H9 (cell line): Measurements from ENCODE around the gene MXRA5. TPM values are rescaled to one million over a fixed set of nuclear protein-coding genes. Genes with fewer than 3 reads are reported as not detected.

ENCODE experiments used
- DNase-seq: peaks from one replicate; pipeline ENCODE4 v3.0.0-alpha.2; 2017
- H2AFZ ChIP-seq: one replicate; pipeline ENCODE4 v1.6.1; 2013; ENCODE audit warnings: mild to moderate bottlenecking, low read length, control low read depth, moderate library complexity
- H2AK5ac ChIP-seq: 2 replicates; pipeline ENCODE4 v1.6.1; 2013; ENCODE audit warnings: low read length, control low read depth, mixed read lengths; ENCODE audit not compliant: insufficient read length
- H2BK120ac ChIP-seq: one replicate; pipeline ENCODE4 v1.6.1; 2013; ENCODE audit warnings: low read depth, mild to moderate bottlenecking, low read length, control low read depth, inconsistent platforms; ENCODE audit not compliant: poor library complexity, severe bottlenecking
- H2BK12ac ChIP-seq: 2 replicates; pipeline ENCODE4 v1.6.1; 2013; ENCODE audit warnings: low read length, control low read depth, mixed read lengths, low read depth; ENCODE audit not compliant: insufficient read length
- H2BK15ac ChIP-seq: 2 replicates; pipeline ENCODE4 v1.6.1; 2013; ENCODE audit warnings: low read depth, low read length, control low read depth
- H2BK20ac ChIP-seq: one replicate; pipeline ENCODE4 v1.6.1; 2013; ENCODE audit warnings: low read depth, mild to moderate bottlenecking, low read length, control low read depth, inconsistent platforms; ENCODE audit not compliant: poor library complexity, severe bottlenecking
- H2BK5ac ChIP-seq: 2 replicates; pipeline ENCODE4 v1.6.1; 2013; ENCODE audit warnings: low read length, control low read depth, mixed read lengths; ENCODE audit not compliant: insufficient read length
- H3K14ac ChIP-seq: 2 replicates; pipeline ENCODE4 v1.6.1; 2013; ENCODE audit warnings: low read length, control low read depth; ENCODE audit not compliant: insufficient read depth
- H3K18ac ChIP-seq: 2 replicates; pipeline ENCODE4 v1.6.1; 2013; ENCODE audit warnings: low read depth, mild to moderate bottlenecking, mixed read lengths, low read length, control low read depth; ENCODE audit not compliant: insufficient read length
- H3K23ac ChIP-seq: 2 replicates; pipeline ENCODE4 v1.6.1; 2013; ENCODE audit warnings: low read length, control low read depth, mixed read lengths, low read depth; ENCODE audit not compliant: insufficient read length
- H3K23me2 ChIP-seq: 2 replicates; pipeline ENCODE4 v1.6.1; 2013; ENCODE audit warnings: low read depth, mild to moderate bottlenecking, mixed read lengths, low read length, control low read depth; ENCODE audit not compliant: insufficient read length, poor library complexity, severe bottlenecking
- H3K27ac ChIP-seq: 2 replicates; pipeline ENCODE4 v1.5.1; 2013; ENCODE audit warnings: low read length, control low read depth, mixed read lengths, low read depth; ENCODE audit not compliant: insufficient read length
- H3K27me3 ChIP-seq: 2 replicates; pipeline ENCODE4 v1.6.1; 2013; ENCODE audit warnings: low read length, control low read depth, inconsistent platforms; ENCODE audit not compliant: insufficient read depth
- H3K4ac ChIP-seq: 2 replicates; pipeline ENCODE4 v1.6.1; 2013; ENCODE audit warnings: low read depth, mild to moderate bottlenecking, control low read depth, inconsistent platforms, low read length, moderate library complexity
- H3K4me1 ChIP-seq: 2 replicates; pipeline ENCODE4 v1.6.1; 2013; ENCODE audit warnings: low read length, control low read depth, inconsistent platforms; ENCODE audit not compliant: insufficient read depth
- H3K4me2 ChIP-seq: 2 replicates; pipeline ENCODE4 v1.6.1; 2013; ENCODE audit warnings: low read length, control low read depth, mixed read lengths; ENCODE audit not compliant: insufficient read length, insufficient read depth
- H3K56ac ChIP-seq: 2 replicates; pipeline ENCODE4 v1.6.1; 2013; ENCODE audit warnings: low read depth, mild to moderate bottlenecking, mixed read lengths, low read length, control low read depth; ENCODE audit not compliant: insufficient read length
- H3K79me1 ChIP-seq: 2 replicates; pipeline ENCODE4 v1.6.1; 2013; ENCODE audit warnings: low read depth, mild to moderate bottlenecking, moderate library complexity, low read length, control low read depth, inconsistent platforms; ENCODE audit not compliant: insufficient read depth, poor library complexity, severe bottlenecking
- H3K79me2 ChIP-seq: 2 replicates; pipeline ENCODE4 v1.6.1; 2013; ENCODE audit warnings: low read length, control low read depth, inconsistent platforms; ENCODE audit not compliant: insufficient read depth
- H3K9ac ChIP-seq: 2 replicates; pipeline ENCODE4 v1.6.1; 2013; ENCODE audit warnings: low read length, control low read depth, mixed read lengths; ENCODE audit not compliant: insufficient read length; ENCODE audit errors: extremely low read depth
- H3K9me3 ChIP-seq: one replicate; pipeline ENCODE4 v1.6.1; 2013; ENCODE audit warnings: low read depth, low read length, inconsistent platforms; ENCODE audit not compliant: control insufficient read depth
- H3T11ph ChIP-seq: one replicate; pipeline ENCODE4 v1.6.1; 2013; ENCODE audit warnings: mild to moderate bottlenecking, low read length, control low read depth, inconsistent platforms
- H4K20me1 ChIP-seq: one replicate; pipeline ENCODE4 v1.6.1; 2013; ENCODE audit not compliant: control insufficient read depth, insufficient read length, insufficient read depth
- H4K5ac ChIP-seq: 2 replicates; pipeline ENCODE4 v1.6.1; 2013; ENCODE audit warnings: low read depth, mild to moderate bottlenecking, mixed read lengths, low read length, control low read depth; ENCODE audit not compliant: insufficient read length
- H4K8ac ChIP-seq: replicated peaks from 2 replicates; pipeline ENCODE4 v1.6.1; 2013; ENCODE audit warnings: low read length, control low read depth, mixed read lengths, low read depth; ENCODE audit not compliant: insufficient read length
- H4K91ac ChIP-seq: 2 replicates; pipeline ENCODE4 v1.6.1; 2013; ENCODE audit warnings: low read depth, mild to moderate bottlenecking, moderate library complexity, mixed read lengths, low read length, control low read depth; ENCODE audit not compliant: insufficient read length
- H3K27ac Mint-ChIP-seq, 3 experiments: 2 replicates in 2 of 3; 3 replicates in 1 of 3; pipeline ENCODE4 v1.8.0; 2020 to 2021; ENCODE audit warnings: mixed read lengths in 3 of 3, mild to moderate bottlenecking in 1 of 3, moderate library complexity in 1 of 3
- H3K27me3 Mint-ChIP-seq: 2 replicates; pipeline ENCODE4 v1.8.0; 2021; ENCODE audit warnings: low read depth, mild to moderate bottlenecking, moderate library complexity, mixed read lengths
- H3K36me3 Mint-ChIP-seq, 3 experiments: 2 replicates in 2 of 3; 3 replicates in 1 of 3; pipeline ENCODE4 v1.8.0; 2020 to 2021; ENCODE audit warnings: low read depth in 3 of 3, mixed read lengths in 3 of 3; ENCODE audit not compliant: insufficient read depth in 1 of 3
- H3K4me1 Mint-ChIP-seq, 2 experiments: 2 replicates each; pipeline ENCODE4 v1.8.0; 2020; ENCODE audit warnings: mixed read lengths in 2 of 2
- H3K4me3 Mint-ChIP-seq, 2 experiments: 2 replicates in 1 of 2; 3 replicates in 1 of 2; pipeline ENCODE4 v1.8.0; 2020 to 2021; ENCODE audit warnings: mild to moderate bottlenecking in 2 of 2, mixed read lengths in 2 of 2, moderate library complexity in 1 of 2
- H3K9me3 Mint-ChIP-seq, 2 experiments: 2 replicates in 1 of 2; 3 replicates in 1 of 2; pipeline ENCODE4 v1.8.0; 2020; ENCODE audit warnings: mild to moderate bottlenecking in 2 of 2, mixed read lengths in 2 of 2, moderate library complexity in 1 of 2
- WGBS: extraction: QIAGEN DNeasy Blood & Tissue Kit; methylation state at CpG from one replicate; pipeline ENCODE4 v1.1.7; 2013; ENCODE audit warnings: missing lambda C conversion rate, low lambda C conversion rate, mixed read lengths; ENCODE audit not compliant: insufficient read length; ENCODE audit errors: extremely low coverage; 5-methylcytosine and 5-hydroxymethylcytosine counted together
- total RNA-seq: library from RNA; stranded (reverse); gene quantifications from 2 replicates; pipeline ENCODE4 v1.2.1, GENCODE V29; 2021
- TF ChIP-seq, protein P1 (sequence below): fragments of 200-600 bp; sonication (generic); conservative IDR thresholded peaks from 3 replicates; pipeline ENCODE4 v1.8.0; 2021; ENCODE audit warnings: antibody characterized with exemption, mild to moderate bottlenecking

Gene MXRA5
- total RNA-seq, 1 experiment from 2014 or later = 1.0 TPM

DNA sequence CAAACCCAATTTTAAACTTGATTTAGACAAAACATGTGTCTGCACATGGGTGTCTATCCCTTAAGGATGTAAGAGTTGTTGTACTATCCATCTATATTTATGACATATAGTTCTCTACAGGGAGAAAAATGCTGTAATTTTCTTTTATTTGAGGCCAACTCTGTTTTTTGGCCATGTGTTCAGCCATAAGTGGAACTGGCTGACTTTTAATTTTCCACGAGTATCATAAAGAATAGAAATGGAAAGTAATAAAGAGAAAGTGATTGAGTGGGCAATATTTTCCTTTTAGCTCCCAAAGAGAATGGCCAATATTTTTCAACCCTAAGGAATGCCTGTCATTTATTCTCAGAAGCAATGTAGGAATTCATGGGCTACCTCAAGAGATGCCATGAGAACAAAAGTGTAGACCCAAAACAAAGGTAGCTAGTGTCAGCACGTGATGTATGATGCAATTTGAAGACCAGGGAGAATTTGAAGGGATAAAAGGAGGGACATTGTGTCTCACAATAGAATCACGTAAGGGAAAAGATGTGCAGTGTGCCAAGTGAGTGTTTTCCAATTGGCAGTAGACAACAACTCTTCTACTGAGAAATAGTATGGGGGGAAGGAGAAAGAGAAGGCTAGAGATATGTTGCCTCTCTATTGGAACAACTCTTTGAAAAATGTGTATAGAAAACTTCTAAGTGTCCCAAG lies 27.8 kb upstream of the MXRA5 start:
- Mint-ChIP-seq H3K27ac (no peak overlapping the region), H3K36me3 (peaks cover 0 to 1% (median 0%) of the 10 kb centered on the region in 3 experiments; a peak in 2 of 7 replicates), H3K4me3 (no peak overlapping the region), H3K4me1 (no peaks in the 10 kb centered on the region), H3K9me3 (peaks cover 5 to 22% of the 10 kb centered on the region in 2 experiments), H3K27me3 (no peaks in the 10 kb centered on the region; the same call in 1 of the 2 replicates)
- no peaks in the 10 kb centered on the region for H3K79me2 ChIP-seq
- no peak overlapping the region for H4K91ac ChIP-seq
- no peak overlapping the region for H2BK12ac ChIP-seq
- H3K4ac ChIP-seq = no peak overlapping the region
- H4K8ac ChIP-seq = no peak overlapping the region
- H3T11ph ChIP-seq = no peak overlapping the region
- no peak overlapping the region for H3K18ac ChIP-seq
- no peaks in the 10 kb centered on the region for H3K9me3 ChIP-seq
- no peaks in the 10 kb centered on the region for H3K79me1 ChIP-seq
- no peaks in the 10 kb centered on the region for H3K23me2 ChIP-seq
- H3K27me3 ChIP-seq = no peaks in the 10 kb centered on the region
- no peak overlapping the region for H2AK5ac ChIP-seq
- no peak overlapping the region for H3K9ac ChIP-seq
- H4K20me1 ChIP-seq = no peaks in the 10 kb centered on the region
- H3K14ac ChIP-seq = no peak overlapping the region
- no peak overlapping the region for H2AFZ ChIP-seq
- no CpG with 5 or more reads among the region's 3 CpGs for WGBS
- no peaks in the 10 kb centered on the region for H3K4me1 ChIP-seq
- no peak overlapping the region for H2BK20ac ChIP-seq
- no peak overlapping the region for H4K5ac ChIP-seq
- H3K56ac ChIP-seq = no peak overlapping the region
- TF ChIP-seq, protein P1, sequence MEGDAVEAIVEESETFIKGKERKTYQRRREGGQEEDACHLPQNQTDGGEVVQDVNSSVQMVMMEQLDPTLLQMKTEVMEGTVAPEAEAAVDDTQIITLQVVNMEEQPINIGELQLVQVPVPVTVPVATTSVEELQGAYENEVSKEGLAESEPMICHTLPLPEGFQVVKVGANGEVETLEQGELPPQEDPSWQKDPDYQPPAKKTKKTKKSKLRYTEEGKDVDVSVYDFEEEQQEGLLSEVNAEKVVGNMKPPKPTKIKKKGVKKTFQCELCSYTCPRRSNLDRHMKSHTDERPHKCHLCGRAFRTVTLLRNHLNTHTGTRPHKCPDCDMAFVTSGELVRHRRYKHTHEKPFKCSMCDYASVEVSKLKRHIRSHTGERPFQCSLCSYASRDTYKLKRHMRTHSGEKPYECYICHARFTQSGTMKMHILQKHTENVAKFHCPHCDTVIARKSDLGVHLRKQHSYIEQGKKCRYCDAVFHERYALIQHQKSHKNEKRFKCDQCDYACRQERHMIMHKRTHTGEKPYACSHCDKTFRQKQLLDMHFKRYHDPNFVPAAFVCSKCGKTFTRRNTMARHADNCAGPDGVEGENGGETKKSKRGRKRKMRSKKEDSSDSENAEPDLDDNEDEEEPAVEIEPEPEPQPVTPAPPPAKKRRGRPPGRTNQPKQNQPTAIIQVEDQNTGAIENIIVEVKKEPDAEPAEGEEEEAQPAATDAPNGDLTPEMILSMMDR = no peak
- no peak overlapping the region for H2BK15ac ChIP-seq
- no peak overlapping the region for H2BK5ac ChIP-seq
- no peak overlapping the region for H2BK120ac ChIP-seq
- DNase-seq = no peak
- H3K23ac ChIP-seq = no peak overlapping the region
- H3K27ac ChIP-seq = no peak overlapping the region
- no peak overlapping the region for H3K4me2 ChIP-seq
